Tibial nerve (tissue), 4 donors: ENCODE data around the gene MYH7B. TPM values are rescaled to one million over a fixed set of nuclear protein-coding genes. Genes with fewer than 3 reads are reported as not detected.

Experiments used
- DNase-seq, 2 donors: peaks; one replicate each; pipeline ENCODE4 v3.0.0-alpha.2; 2019; ENCODE audit warnings: low spot score in 2 of 2
- H3K27ac ChIP-seq, 4 donors: fragments of 200-600 bp; sonication (generic) in 3 of 4; one replicate each; pipeline ENCODE4 v1.5.1; 2017 to 2019; ENCODE audit warnings: mild to moderate bottlenecking in 1 of 4
- H3K27me3 ChIP-seq, 2 donors: fragments of 200-600 bp; sonication (generic) in 1 of 2; one replicate each; pipeline versions ENCODE4 v1.5.1 to v1.6.0; 2017 to 2019
- H3K36me3 ChIP-seq, 3 donors: fragments of 200-600 bp; sonication (generic); one replicate each; pipeline ENCODE4 v1.5.1; 2018 to 2019
- H3K4me1 ChIP-seq, 4 donors: fragments of 200-600 bp; sonication (generic) in 3 of 4; one replicate each; pipeline ENCODE4 v1.5.1; 2017 to 2019
- H3K4me3 ChIP-seq, 4 donors: fragments of 200-600 bp; sonication (generic) in 3 of 4; one replicate each; pipeline ENCODE4 v1.5.1; 2017 to 2019; ENCODE audit warnings: mild to moderate bottlenecking in 1 of 4, moderate library complexity in 1 of 4
- H3K9me3 ChIP-seq, 4 donors: fragments of 200-600 bp; sonication (generic) in 3 of 4; one replicate each; pipeline ENCODE4 v1.5.1; 2017 to 2019
- CTCF ChIP-seq, 5 experiments: fragments of 200-600 bp in 3 of 5; fragments of 450-650 bp in 2 of 5; sonication (generic) in 3 of 5; IDR thresholded peaks; one replicate each; pipeline ENCODE4 v1.5.1; 2016 to 2019; ENCODE audit warnings: antibody characterized with exemption in 5 of 5, mild to moderate bottlenecking in 3 of 5, moderate library complexity in 2 of 5
- EP300 ChIP-seq, 2 donors: sonication (generic); formaldehyde crosslinking; IDR thresholded peaks; one replicate each; pipeline ENCODE4 v1.6.1; 2017; ENCODE audit warnings: antibody characterized with exemption in 2 of 2, mild to moderate bottlenecking in 1 of 2
- POLR2A ChIP-seq, 2 donors: fragments of 450-650 bp; IDR thresholded peaks; one replicate each; pipeline ENCODE4 v1.6.1; 2017; ENCODE audit warnings: antibody characterized with exemption in 2 of 2, mild to moderate bottlenecking in 2 of 2, moderate library complexity in 2 of 2
- WGBS, 2 donors: methylation state at CpG; one replicate each; pipeline ENCODE4 v1.1.5; 2018; 5-methylcytosine and 5-hydroxymethylcytosine counted together
- total RNA-seq, 4 donors: library from RNA; depleted of rRNA; stranded (reverse); fragments of >200 nt; gene quantifications; one replicate each; pipeline ENCODE4 v1.1.0, GENCODE V29; 2016

The MYH7B gene
- total RNA-seq, 4 donors from 2014 or later: 3.3 to 5.3 (median 4.0) TPM

GRCh38 chr20:34979366-34980153 is 23.9 kb downstream of the MYH7B start:
- TF ChIP-seq POLR2A (IDR thresholded peaks at IDR 0.05): no peak
- TF ChIP-seq EP300 (IDR thresholded peaks at IDR 0.05): no peak
- no peak for TF ChIP-seq CTCF (IDR thresholded peaks at IDR 0.05)
- H3K9me3 ChIP-seq: no peaks in the 10 kb centered on the region
- H3K27me3 ChIP-seq: peaks cover 0 to 21% of the 10 kb centered on the region in 2 donors
- no peak overlapping the region for H3K4me3 ChIP-seq
- H3K4me1 ChIP-seq: peaks cover 0 to 12% (median 0%) of the 10 kb centered on the region in 4 donors
- DNase-seq: no peak
- 74 to 80% methylated on average over 42 of the region's 42 CpGs for WGBS, 2 donors
- H3K36me3 ChIP-seq: no peaks in the 10 kb centered on the region
- H3K27ac ChIP-seq: no peak overlapping the region

- 80 to 85% methylated on average over 22 of the region's 22 CpGs for WGBS, 2 donors
- no peak for TF ChIP-seq CTCF (IDR thresholded peaks at IDR 0.05)
- TF ChIP-seq POLR2A (IDR thresholded peaks at IDR 0.05): no peak
- no peak for TF ChIP-seq EP300 (IDR thresholded peaks at IDR 0.05)
- DNase-seq: no peak
Measured at GRCh38 chr20:34980543-34981233, 25.0 kb downstream of the MYH7B start.

GRCh38 chr20:34982270-34983088 is 26.8 kb downstream of the MYH7B start:
- TF ChIP-seq CTCF (IDR thresholded peaks at IDR 0.05) (no peak), POLR2A (IDR thresholded peaks at IDR 0.05) (no peak), EP300 (IDR thresholded peaks at IDR 0.05) (no peak)
- Histone ChIP-seq H3K27me3 (peaks cover 0 to 21% of the 10 kb centered on the region in 2 donors), H3K9me3 (no peaks in the 10 kb centered on the region), H3K36me3 (no peaks in the 10 kb centered on the region), H3K4me1 (peaks cover 0 to 28% (median 0%) of the 10 kb centered on the region in 4 donors), H3K27ac (no peak overlapping the region), H3K4me3 (no peak overlapping the region)
- 86 to 87% methylated on average over 21 of the region's 21 CpGs for WGBS, 2 donors
- no peak for DNase-seq

More at GRCh38 chr20:34980543-34981233, 25.0 kb downstream of the MYH7B start:
- H3K4me3 ChIP-seq: no peak overlapping the region
- H3K36me3 ChIP-seq: no peaks in the 10 kb centered on the region
- no peak overlapping the region for H3K27ac ChIP-seq
- peaks cover 0 to 21% of the 10 kb centered on the region in 2 donors for H3K27me3 ChIP-seq
- peaks cover 0 to 14% (median 0%) of the 10 kb centered on the region in 4 donors for H3K4me1 ChIP-seq
- H3K9me3 ChIP-seq: no peaks in the 10 kb centered on the region

GRCh38 chr20:34983089-34983820 is 27.6 kb downstream of the MYH7B start:
- Histone ChIP-seq H3K27me3 (peaks cover 0 to 21% of the 10 kb centered on the region in 2 donors), H3K9me3 (no peaks in the 10 kb centered on the region), H3K36me3 (no peaks in the 10 kb centered on the region), H3K4me1 (peaks cover 0 to 36% (median 0%) of the 10 kb centered on the region in 4 donors), H3K4me3 (no peak overlapping the region), H3K27ac (no peak overlapping the region)
- 20 to 29% methylated on average over 5 of the region's 5 CpGs for WGBS, 2 donors
- no peak for DNase-seq
- TF ChIP-seq CTCF (IDR thresholded peaks at IDR 0.05) (no peak), POLR2A (IDR thresholded peaks at IDR 0.05) (no peak), EP300 (IDR thresholded peaks at IDR 0.05) (no peak)
